Measurements from ENCODE around the gene PTPN14.
"Not testable (repeated sequence)": the region's sequence is repeated elsewhere in the genome, so short reads cannot be mapped to it uniquely, and the experiment has no call there.

Gene PTPN14

GRCh38 chr1:214491468-214492146, 59.8 kb downstream of the PTPN14 start:
- ChIA-PET POLR2A (no interaction called here), CTCF (interaction anchor here (0.5 to 0.7 kb wide), 2 partner anchors 50 to 176 kb away, joined by 3 to 4 read pairs; no protein-coding TSS in a partner anchor)
- no peak for TF ChIP-seq LEF1 (IDR thresholded peaks at IDR 0.05; ENCODE audit: borderline replicate concordance)
- no peak for TF ChIP-seq L3MBTL2 (conservative IDR thresholded peaks at IDR 0.05)
- TF ChIP-seq CTBP1 (IDR thresholded peaks at IDR 0.05; ENCODE audit: borderline replicate concordance), result no peak
- no peak for TF ChIP-seq SP1 (IDR thresholded peaks at IDR 0.05)
- no peak for TF ChIP-seq ZNF384 (IDR thresholded peaks at IDR 0.05)
- TF ChIP-seq TARDBP (IDR thresholded peaks at IDR 0.05), result no peak
- TF ChIP-seq HDGF (IDR thresholded peaks at IDR 0.05; ENCODE audit: borderline replicate concordance), result no peak
- no peak for TF ChIP-seq FOXM1 (IDR thresholded peaks at IDR 0.05; ENCODE audit: borderline replicate concordance)
- no peak for TF ChIP-seq NFRKB (IDR thresholded peaks at IDR 0.05)
- no peak for TF ChIP-seq FOXA1 (IDR thresholded peaks at IDR 0.05)
- no peak for TF ChIP-seq PKNOX1 (IDR thresholded peaks at IDR 0.05)
- no peak for TF ChIP-seq FOXK2 (IDR thresholded peaks at IDR 0.05)
- no peak for TF ChIP-seq ELF4 (IDR thresholded peaks at IDR 0.05)
- no peak for TF ChIP-seq BHLHE40 (IDR thresholded peaks at IDR 0.05; ENCODE audit: borderline replicate concordance)
- no peak for DNase-seq (ENCODE audit: extremely low spot score)

- POLR2A ChIA-PET, result no interaction called here
- no peak for DNase-seq (ENCODE audit: extremely low spot score)
- no peak for TF ChIP-seq TARDBP (IDR thresholded peaks at IDR 0.05)
- no peak for TF ChIP-seq CTBP1 (IDR thresholded peaks at IDR 0.05; ENCODE audit: borderline replicate concordance)
- no peak for TF ChIP-seq FOXM1 (IDR thresholded peaks at IDR 0.05; ENCODE audit: borderline replicate concordance)
- TF ChIP-seq FOXA1 (IDR thresholded peaks at IDR 0.05), result no peak
- no peak for TF ChIP-seq FOXK2 (IDR thresholded peaks at IDR 0.05)
- TF ChIP-seq LEF1 (IDR thresholded peaks at IDR 0.05; ENCODE audit: borderline replicate concordance), result no peak
- TF ChIP-seq ARNT (IDR thresholded peaks at IDR 0.05), result no peak
- TF ChIP-seq SP1 (IDR thresholded peaks at IDR 0.05), result no peak
- no peak for TF ChIP-seq BHLHE40 (IDR thresholded peaks at IDR 0.05; ENCODE audit: borderline replicate concordance)
- TF ChIP-seq ELF4 (IDR thresholded peaks at IDR 0.05), result no peak
- TF ChIP-seq L3MBTL2 (conservative IDR thresholded peaks at IDR 0.05), result no peak
- TF ChIP-seq NFRKB (IDR thresholded peaks at IDR 0.05), result no peak
- no peak for TF ChIP-seq HDGF (IDR thresholded peaks at IDR 0.05; ENCODE audit: borderline replicate concordance)
- no peak for TF ChIP-seq PKNOX1 (IDR thresholded peaks at IDR 0.05)
- TF ChIP-seq ZNF384 (IDR thresholded peaks at IDR 0.05), result no peak
- TF ChIP-seq SUZ12 (IDR thresholded peaks at IDR 0.05), result no peak
- CTCF ChIA-PET, result no interaction called here
Observed at GRCh38 chr1:214485151-214485550, 66.3 kb downstream of the PTPN14 start.

GRCh38 chr1:214483180-214483579, 68.2 kb downstream of the PTPN14 start:
- CTCF ChIA-PET; POLR2A ChIA-PET; DNase-seq (ENCODE audit: extremely low spot score): not testable (repeated sequence)

- POLR2A ChIA-PET; CTCF ChIA-PET; DNase-seq (ENCODE audit: extremely low spot score): not testable (repeated sequence)
Observed at GRCh38 chr1:214481983-214482634, 69.3 kb downstream of the PTPN14 start.

- no peak for TF ChIP-seq TARDBP (IDR thresholded peaks at IDR 0.05)
- no peak for TF ChIP-seq CTBP1 (IDR thresholded peaks at IDR 0.05; ENCODE audit: borderline replicate concordance)
- TF ChIP-seq FOXM1 (IDR thresholded peaks at IDR 0.05; ENCODE audit: borderline replicate concordance), result no peak
- no peak for TF ChIP-seq SP1 (IDR thresholded peaks at IDR 0.05)
- TF ChIP-seq ARNT (IDR thresholded peaks at IDR 0.05), result no peak
- no peak for TF ChIP-seq PKNOX1 (IDR thresholded peaks at IDR 0.05)
- POLR2A ChIA-PET, result no interaction called here
- CTCF ChIA-PET, result no interaction called here
- DNase-seq (ENCODE audit: extremely low spot score), result no peak
Observed at GRCh38 chr1:214476986-214477870, 74.2 kb downstream of the PTPN14 start.

- TF ChIP-seq SUZ12 (IDR thresholded peaks at IDR 0.05) (no peak), PKNOX1 (IDR thresholded peaks at IDR 0.05) (no peak), ARNT (IDR thresholded peaks at IDR 0.05) (no peak), L3MBTL2 (conservative IDR thresholded peaks at IDR 0.05) (no peak), LEF1 (IDR thresholded peaks at IDR 0.05; ENCODE audit: borderline replicate concordance) (no peak), FOXK2 (IDR thresholded peaks at IDR 0.05) (no peak), ZNF384 (IDR thresholded peaks at IDR 0.05) (no peak), ELF4 (IDR thresholded peaks at IDR 0.05) (no peak), SP1 (IDR thresholded peaks at IDR 0.05) (no peak), TARDBP (IDR thresholded peaks at IDR 0.05) (no peak), FOXM1 (IDR thresholded peaks at IDR 0.05; ENCODE audit: borderline replicate concordance) (no peak), CTBP1 (IDR thresholded peaks at IDR 0.05; ENCODE audit: borderline replicate concordance) (no peak), BHLHE40 (IDR thresholded peaks at IDR 0.05; ENCODE audit: borderline replicate concordance) (no peak), NFRKB (IDR thresholded peaks at IDR 0.05) (no peak), HDGF (IDR thresholded peaks at IDR 0.05; ENCODE audit: borderline replicate concordance) (no peak), FOXA1 (IDR thresholded peaks at IDR 0.05) (no peak)
- DNase-seq (ENCODE audit: extremely low spot score), result no peak
- ChIA-PET POLR2A (no interaction called here), CTCF (no interaction called here)
Observed at GRCh38 chr1:214476229-214476985, 75.0 kb downstream of the PTPN14 start.
